RWPE2 (cell line): Measurements from ENCODE around the gene LGR4.

Experiments used
- ATAC-seq: fragments of 200-7000 bp; cut with Tn5 transposase; 3 replicates; pipeline ENCODE4 v1.9.1; 2021; ENCODE audit warnings: low read depth
- DNase-seq: peaks from one replicate; pipeline ENCODE4 v3.0.0-alpha.2; 2020; ENCODE audit warnings: low spot score
- H3K27ac ChIP-seq: fragments of 450-650 bp; 2 replicates; pipeline ENCODE4 v1.5.1; 2017; ENCODE audit warnings: mild to moderate bottlenecking; ENCODE audit not compliant: poor library complexity, severe bottlenecking
- H3K27me3 ChIP-seq: fragments of 250-450 bp; sonication (Bioruptor Pico); 2 replicates; pipeline ENCODE4 v1.5.1; 2021; ENCODE audit warnings: mild to moderate bottlenecking, moderate library complexity; ENCODE audit not compliant: insufficient read depth, poor library complexity, severe bottlenecking
- H3K36me3 ChIP-seq: fragments of 250-450 bp; sonication (Bioruptor Pico); 2 replicates; pipeline ENCODE4 v1.5.1; 2020; ENCODE audit warnings: low read depth, mild to moderate bottlenecking, moderate library complexity
- H3K4me1 ChIP-seq: fragments of 250-450 bp; sonication (Bioruptor Pico); 2 replicates; pipeline ENCODE4 v1.5.1; 2021; ENCODE audit warnings: mild to moderate bottlenecking, moderate library complexity; ENCODE audit not compliant: insufficient read depth, poor library complexity, severe bottlenecking
- H3K4me3 ChIP-seq: fragments of 250-450 bp; sonication (Bioruptor Pico); 2 replicates; pipeline ENCODE4 v1.5.1; 2021; ENCODE audit warnings: mild to moderate bottlenecking, moderate library complexity; ENCODE audit not compliant: severe bottlenecking
- H3K9me3 ChIP-seq: fragments of 250-450 bp; sonication (Bioruptor Pico); 2 replicates; pipeline ENCODE4 v1.5.1; 2021; ENCODE audit warnings: mild to moderate bottlenecking, moderate library complexity; ENCODE audit not compliant: severe bottlenecking
- CTCF ChIP-seq: fragments of 450-650 bp; IDR thresholded peaks from one replicate; pipeline ENCODE4 v1.5.1; 2017; ENCODE audit warnings: mild to moderate bottlenecking, moderate library complexity; ENCODE audit not compliant: poor library complexity, severe bottlenecking

The LGR4 gene

DNA sequence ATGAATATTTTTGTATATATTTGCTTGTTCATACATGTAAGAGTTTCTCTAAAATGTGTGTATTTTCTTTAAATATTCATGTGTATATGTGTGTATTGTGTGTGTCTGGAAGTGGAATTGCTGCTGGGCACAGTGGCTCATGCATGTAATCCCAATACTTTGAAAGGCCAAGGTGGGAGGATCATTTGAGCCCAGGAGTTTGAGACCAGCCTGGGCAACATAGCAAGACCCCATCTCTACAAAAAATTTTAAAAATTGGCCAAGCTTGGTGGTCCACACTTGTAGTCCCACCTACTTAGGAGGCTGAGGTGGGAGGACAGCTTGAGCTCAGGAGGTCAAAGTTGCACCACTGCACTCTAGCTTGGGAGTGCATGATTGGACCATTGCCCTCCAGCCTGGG is 4.7 kb upstream of the LGR4 start:
- Histone ChIP-seq H3K27ac (no peak overlapping the region), H3K27me3 (no peaks in the 10 kb centered on the region), H3K4me1 (no peaks in the 10 kb centered on the region), H3K9me3 (no peaks in the 10 kb centered on the region), H3K36me3 (no peaks in the 10 kb centered on the region), H3K4me3 (no peak overlapping the region)
- no peak for TF ChIP-seq CTCF
- no peak for ATAC-seq
- no peak for DNase-seq

- ATAC-seq (no peak), DNase-seq (no peak)
- H3K9me3 ChIP-seq, result no peaks in the 10 kb centered on the region
- no peaks in the 10 kb centered on the region for H3K4me1 ChIP-seq
- TF ChIP-seq CTCF, result no peak
- H3K36me3 ChIP-seq, result no peaks in the 10 kb centered on the region
- H3K4me3 ChIP-seq, result no peak overlapping the region
- no peak overlapping the region for H3K27ac ChIP-seq
- H3K27me3 ChIP-seq, result no peaks in the 10 kb centered on the region
Measured at GRCh38 chr11:27475622-27476021, 3.0 kb upstream of the LGR4 start.

DNA sequence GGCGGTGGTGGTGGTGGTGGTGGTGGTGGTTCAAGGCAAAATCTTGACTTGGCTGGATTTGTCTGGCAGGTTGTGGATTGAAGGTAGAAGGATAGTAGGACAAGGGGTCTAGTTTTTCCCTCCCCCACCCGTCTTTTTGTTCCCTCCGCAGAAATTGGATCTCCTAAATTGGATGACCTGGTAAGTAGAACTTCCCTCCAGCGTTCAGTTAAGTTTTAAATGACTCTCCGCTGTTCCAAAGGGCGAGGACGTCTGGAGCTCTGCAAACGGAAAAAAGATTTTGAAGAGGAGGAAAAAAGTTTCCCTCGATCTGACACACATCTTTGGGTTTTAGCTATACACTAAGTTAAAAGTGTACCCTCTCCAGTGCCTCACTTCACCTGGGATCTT is 422 bp upstream of the LGR4 start:
- DNase-seq, result no peak
- Histone ChIP-seq H3K27me3 (no peaks in the 10 kb centered on the region), H3K9me3 (no peaks in the 10 kb centered on the region), H3K4me3 (peak overlapping the region; percentile 91), H3K36me3 (no peaks in the 10 kb centered on the region), H3K4me1 (peaks cover 21% of the 10 kb centered on the region), H3K27ac (peak overlapping the region; percentile 91)
- TF ChIP-seq CTCF, result no peak
- ATAC-seq, result no peak

DNA sequence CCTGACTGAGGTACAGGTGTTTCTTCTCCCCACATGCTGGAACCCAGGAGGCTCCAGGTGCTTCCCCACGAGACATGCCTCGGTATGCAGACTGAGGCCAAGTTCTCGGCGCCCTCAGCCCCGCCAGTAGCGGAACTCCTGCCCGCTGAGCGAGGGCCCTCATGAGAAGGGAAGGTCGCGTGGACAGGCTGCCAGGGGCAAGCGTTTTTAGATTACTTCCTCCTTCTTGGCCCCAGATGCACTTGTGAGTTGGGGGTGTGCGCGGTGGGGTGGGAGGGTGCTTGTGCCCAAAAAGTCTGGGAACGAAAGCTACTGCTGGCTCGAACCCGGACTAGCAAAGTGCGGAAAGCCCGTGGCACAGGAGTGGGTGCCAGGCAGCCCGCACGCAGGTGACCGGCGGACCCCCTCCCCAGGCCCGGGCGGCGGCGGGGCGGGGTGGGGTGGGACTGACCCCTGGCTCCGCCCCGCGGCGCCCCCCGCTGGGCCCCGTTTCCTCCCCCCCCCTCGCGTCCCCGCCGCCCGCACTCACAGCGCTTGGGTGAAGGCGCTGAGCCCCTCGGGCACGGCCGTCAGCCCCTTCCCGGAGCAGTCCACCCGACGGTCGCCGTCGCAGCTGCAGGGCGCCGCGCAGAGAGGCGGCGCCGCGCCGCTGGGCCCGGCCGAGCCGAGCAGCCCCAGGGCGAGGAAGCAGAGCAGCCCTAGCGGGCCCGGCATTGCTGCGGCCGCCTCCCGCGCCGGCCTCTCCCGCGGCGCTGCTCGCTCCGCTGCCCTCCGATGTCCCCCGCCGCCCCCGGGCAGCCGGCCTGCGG is 797 bp downstream of the LGR4 start:
- Histone ChIP-seq H3K27ac (peak overlapping the region; percentile 91), H3K4me1 (peaks cover 34% of the 10 kb centered on the region), H3K27me3 (no peaks in the 10 kb centered on the region), H3K36me3 (no peaks in the 10 kb centered on the region), H3K4me3 (peak overlapping the region; percentile 91), H3K9me3 (no peaks in the 10 kb centered on the region)
- DNase-seq (no peak), ATAC-seq (peak; percentile 5; the same call in 1 of the 3 replicates)
- peak; percentile 12 for TF ChIP-seq CTCF

DNA sequence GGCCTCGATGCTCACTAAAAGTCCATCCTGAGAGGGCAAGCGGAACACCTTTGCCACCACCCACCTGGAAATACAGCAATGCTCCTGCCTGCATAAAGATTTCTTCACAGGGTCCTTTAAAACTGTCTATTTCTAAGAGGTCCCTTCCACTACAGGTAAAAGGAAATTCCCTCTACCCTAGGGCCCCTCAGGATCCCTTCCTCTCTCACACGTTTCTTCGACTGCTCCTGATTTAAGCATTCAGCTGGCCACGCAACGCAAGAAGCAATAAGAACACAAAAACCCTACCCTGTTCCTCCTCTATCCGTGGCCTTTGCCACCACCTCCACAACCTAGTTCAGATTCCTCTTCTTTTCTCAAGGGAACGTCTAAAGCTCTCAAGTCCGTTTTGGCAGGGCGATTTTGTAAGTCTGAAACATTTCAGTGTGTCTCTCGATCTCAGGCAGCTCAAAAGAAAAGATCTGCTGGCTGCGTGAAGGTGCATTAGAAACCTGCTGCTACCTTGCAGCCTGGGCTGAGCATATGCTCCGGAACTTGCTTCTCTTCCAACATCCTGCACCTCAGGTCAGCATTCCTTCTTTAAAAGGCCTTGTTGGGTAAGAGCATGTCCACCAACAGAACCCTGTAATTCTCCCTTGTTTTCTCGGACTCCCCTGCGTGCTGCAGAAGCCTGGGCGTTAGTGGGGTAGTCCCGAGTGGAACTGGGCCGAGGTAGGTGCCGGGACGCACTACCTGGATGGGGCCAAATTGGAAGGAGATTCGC is 1.6 kb downstream of the LGR4 start:
- no peaks in the 10 kb centered on the region for H3K27me3 ChIP-seq
- H3K9me3 ChIP-seq, result no peaks in the 10 kb centered on the region
- H3K4me1 ChIP-seq, result peaks cover 41% of the 10 kb centered on the region
- no peak for DNase-seq
- no peak for TF ChIP-seq CTCF
- no peaks in the 10 kb centered on the region for H3K36me3 ChIP-seq
- ATAC-seq, result no peak
- peak overlapping the region; percentile 91 for H3K4me3 ChIP-seq
- peak overlapping the region; percentile 91 for H3K27ac ChIP-seq
